Liver (tissue), 9 donors: ENCODE data around the gene GABARAPL1. TPM values are rescaled to one million over a fixed set of nuclear protein-coding genes. Genes with fewer than 3 reads are reported as not detected.

Experiments
- DNase-seq: peaks from one replicate; pipeline ENCODE4 v3.0.0-alpha.2; 2017; ENCODE audit warnings: low spot score
- H3K27ac ChIP-seq, 2 donors: one replicate each; pipeline ENCODE4 v1.7.0; 2013; ENCODE audit warnings: inconsistent platforms in 2 of 2, low read length in 2 of 2, control low read depth in 1 of 2, low read depth in 1 of 2, mild to moderate bottlenecking in 1 of 2
- H3K27me3 ChIP-seq, 4 donors: one replicate each; pipeline versions ENCODE4 v1.6.1 to v1.7.0; 2013; ENCODE audit warnings: low read length in 3 of 4, inconsistent platforms in 1 of 4, mild to moderate bottlenecking in 1 of 4, moderate library complexity in 1 of 4; ENCODE audit not compliant: control insufficient read depth in 4 of 4, insufficient read depth in 4 of 4
- H3K36me3 ChIP-seq, 4 donors: one replicate each; pipeline versions ENCODE4 v1.6.1 to v1.7.0; 2013; ENCODE audit warnings: low read length in 3 of 4, mild to moderate bottlenecking in 3 of 4, low read depth in 1 of 4, moderate library complexity in 1 of 4; ENCODE audit not compliant: control insufficient read depth in 4 of 4, insufficient read depth in 3 of 4
- H3K4me1 ChIP-seq, 4 donors: one replicate each; pipeline versions ENCODE4 v1.6.1 to v1.7.0; 2013; ENCODE audit warnings: low read length in 3 of 4, mild to moderate bottlenecking in 3 of 4, moderate library complexity in 1 of 4; ENCODE audit not compliant: control insufficient read depth in 4 of 4, insufficient read depth in 4 of 4
- H3K4me3 ChIP-seq, 3 donors: one replicate each; pipeline versions ENCODE4 v1.6.1 to v1.7.0; 2013; ENCODE audit warnings: low read length in 3 of 3, control low read depth in 1 of 3, low read depth in 1 of 3, mild to moderate bottlenecking in 1 of 3
- H3K9ac ChIP-seq, 2 donors: one replicate each; pipeline ENCODE4 v1.7.0; 2013; ENCODE audit warnings: low read length in 2 of 2, mild to moderate bottlenecking in 2 of 2, moderate library complexity in 2 of 2, control low read depth in 1 of 2, low read depth in 1 of 2
- H3K9me3 ChIP-seq, 4 donors: one replicate each; pipeline versions ENCODE4 v1.6.1 to v1.7.0; 2013; ENCODE audit warnings: low read length in 3 of 4; ENCODE audit not compliant: control insufficient read depth in 4 of 4
- CTCF ChIP-seq: fragments of 150-350 bp; IDR thresholded peaks from 2 replicates; pipeline ENCODE4 v1.5.1; 2017; ENCODE audit warnings: improper control_type of control experiment, low read depth, low read length; ENCODE audit not compliant: missing input control
- FOXA1 ChIP-seq: IDR thresholded peaks from 2 replicates; pipeline ENCODE4 v1.6.1; 2016; ENCODE audit warnings: antibody characterized with exemption
- FOXA2 ChIP-seq: IDR thresholded peaks from 2 replicates; pipeline ENCODE4 v1.6.1; 2016; ENCODE audit warnings: antibody characterized with exemption
- HNF4A ChIP-seq, 2 donors: conservative IDR thresholded peaks; 2 replicates each; pipeline ENCODE4 v1.6.1; 2016; ENCODE audit warnings: antibody characterized with exemption in 2 of 2, mild to moderate bottlenecking in 2 of 2
- HNF4G ChIP-seq: IDR thresholded peaks from 2 replicates; pipeline ENCODE4 v1.6.1; 2016; ENCODE audit warnings: antibody characterized with exemption
- JUND ChIP-seq, 2 donors: IDR thresholded peaks; 2 replicates each; pipeline ENCODE4 v1.6.1; 2016; ENCODE audit warnings: antibody characterized with exemption in 2 of 2
- MAX ChIP-seq: IDR thresholded peaks from 2 replicates; pipeline ENCODE4 v1.6.1; 2016; ENCODE audit warnings: antibody characterized with exemption
- NR2F2 ChIP-seq: IDR thresholded peaks from 2 replicates; pipeline ENCODE4 v1.6.1; 2016; ENCODE audit warnings: antibody characterized with exemption
- SP1 ChIP-seq: IDR thresholded peaks from 2 replicates; pipeline ENCODE4 v1.6.1; 2018; ENCODE audit warnings: antibody characterized with exemption, mild to moderate bottlenecking
- TAF1 ChIP-seq: conservative IDR thresholded peaks from 2 replicates; pipeline ENCODE4 v1.6.1; 2016; ENCODE audit warnings: antibody characterized with exemption, mild to moderate bottlenecking
- YY1 ChIP-seq: IDR thresholded peaks from 2 replicates; pipeline ENCODE4 v1.6.1; 2016; ENCODE audit warnings: antibody characterized with exemption, mild to moderate bottlenecking
- ZBTB33 ChIP-seq: IDR thresholded peaks from 2 replicates; pipeline ENCODE4 v1.6.1; 2016; ENCODE audit warnings: antibody characterized with exemption
- WGBS: extraction: QIAGEN DNeasy Blood & Tissue Kit; methylation state at CpG from one replicate; pipeline ENCODE4 v1.1.7; 2013; 5-methylcytosine and 5-hydroxymethylcytosine counted together
- polyA plus RNA-seq, 2 donors: library from polyadenylated mRNA; stranded (reverse) in 1 of 2; unstranded in 1 of 2; fragments of 200-250 nt in 1 of 2; fragments of >200 nt in 1 of 2; fragmentation: Nextera tagmentation in 1 of 2; extraction: Ambion mirVana in 1 of 2; gene quantifications; one replicate each; pipeline versions ENCODE4 v1.2.1 to v1.2.3, GENCODE V29; 2013 to 2015
- total RNA-seq, 2 donors: library from RNA; depleted of rRNA; stranded (reverse); fragments of >200 nt; gene quantifications; one replicate each; pipeline ENCODE4 v1.2.3, GENCODE V29; 2014
- TF ChIP-seq, protein P1 (sequence below): IDR thresholded peaks from 2 replicates; pipeline ENCODE4 v1.6.1; 2016; ENCODE audit warnings: antibody characterized with exemption, mild to moderate bottlenecking
- donor health status: healthy.
- donor health status: healthy.
- donor health status: healthy.
- donor health status: healthy.
- donor health status: healthy.

Gene GABARAPL1
- total and polyA plus RNA-seq, 4 donors = 18.0 to 118 (median 53.0) TPM

DNA sequence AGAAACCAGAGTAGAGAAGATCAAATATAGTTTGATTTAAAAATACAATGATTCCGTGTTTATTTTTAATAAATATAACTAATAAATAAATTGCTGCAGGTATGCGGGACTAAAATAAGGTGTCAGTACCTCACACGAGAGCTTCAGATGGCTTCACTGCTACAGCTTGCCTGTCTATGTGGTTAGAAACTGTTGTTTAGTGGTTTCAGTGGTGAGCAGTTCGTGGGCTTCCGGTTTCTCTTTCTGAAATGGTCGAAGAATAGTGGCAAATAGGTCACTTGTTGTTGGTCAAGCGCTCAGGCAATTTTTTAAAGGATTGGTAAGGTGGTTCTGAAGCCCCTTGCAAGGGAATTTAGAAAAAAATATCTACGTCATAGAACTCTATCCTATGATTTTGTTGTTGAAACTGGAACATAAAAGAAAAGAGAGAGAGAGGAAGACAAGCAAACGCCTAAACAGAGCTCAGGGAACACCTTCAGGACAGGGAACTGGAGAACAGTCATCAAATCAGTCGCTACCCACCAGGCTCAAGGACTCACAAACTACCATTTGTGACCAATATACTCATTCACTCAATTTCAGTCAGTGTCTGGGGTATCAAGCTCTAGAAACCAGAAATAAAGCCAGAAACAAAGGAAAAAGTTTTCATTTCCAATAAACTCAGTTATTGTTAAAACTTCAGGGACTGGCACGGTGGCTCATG, 31.3 kb downstream of the GABARAPL1 start:
- Histone ChIP-seq H3K4me1 (peaks cover 0 to 2% (median under 1%) of the 10 kb centered on the region in 4 donors), H3K9me3 (no peaks in the 10 kb centered on the region), H3K27ac (no peak overlapping the region), H3K27me3 (no peaks in the 10 kb centered on the region), H3K36me3 (no peaks in the 10 kb centered on the region), H3K4me3 (no peak overlapping the region), H3K9ac (no peak overlapping the region)
- WGBS = 77% methylated on average over 11 of the region's 11 CpGs
- TF ChIP-seq FOXA1 = no peak
- no peak for TF ChIP-seq ZBTB33
- TF ChIP-seq SP1 = no peak
- TF ChIP-seq YY1 = no peak
- TF ChIP-seq JUND (IDR thresholded peaks at IDR 0.05) = no peak
- no peak for TF ChIP-seq NR2F2
- DNase-seq = no peak

GRCh38 chr12:10247436-10248058, 34.9 kb downstream of the GABARAPL1 start:
- no peak overlapping the region for H3K27ac ChIP-seq
- H3K27me3 ChIP-seq = no peaks in the 10 kb centered on the region
- peaks cover 0 to 2% (median under 1%) of the 10 kb centered on the region in 4 donors for H3K4me1 ChIP-seq
- TF ChIP-seq HNF4A (conservative IDR thresholded peaks at IDR 0.05) (no peak), TAF1 (no peak), HNF4G (no peak), MAX (no peak)
- 70% methylated on average over 5 of the region's 5 CpGs for WGBS
- H3K9me3 ChIP-seq = no peaks in the 10 kb centered on the region
- no peak overlapping the region for H3K9ac ChIP-seq
- no peak overlapping the region for H3K4me3 ChIP-seq
- DNase-seq = no peak
- H3K36me3 ChIP-seq = no peaks in the 10 kb centered on the region

DNA sequence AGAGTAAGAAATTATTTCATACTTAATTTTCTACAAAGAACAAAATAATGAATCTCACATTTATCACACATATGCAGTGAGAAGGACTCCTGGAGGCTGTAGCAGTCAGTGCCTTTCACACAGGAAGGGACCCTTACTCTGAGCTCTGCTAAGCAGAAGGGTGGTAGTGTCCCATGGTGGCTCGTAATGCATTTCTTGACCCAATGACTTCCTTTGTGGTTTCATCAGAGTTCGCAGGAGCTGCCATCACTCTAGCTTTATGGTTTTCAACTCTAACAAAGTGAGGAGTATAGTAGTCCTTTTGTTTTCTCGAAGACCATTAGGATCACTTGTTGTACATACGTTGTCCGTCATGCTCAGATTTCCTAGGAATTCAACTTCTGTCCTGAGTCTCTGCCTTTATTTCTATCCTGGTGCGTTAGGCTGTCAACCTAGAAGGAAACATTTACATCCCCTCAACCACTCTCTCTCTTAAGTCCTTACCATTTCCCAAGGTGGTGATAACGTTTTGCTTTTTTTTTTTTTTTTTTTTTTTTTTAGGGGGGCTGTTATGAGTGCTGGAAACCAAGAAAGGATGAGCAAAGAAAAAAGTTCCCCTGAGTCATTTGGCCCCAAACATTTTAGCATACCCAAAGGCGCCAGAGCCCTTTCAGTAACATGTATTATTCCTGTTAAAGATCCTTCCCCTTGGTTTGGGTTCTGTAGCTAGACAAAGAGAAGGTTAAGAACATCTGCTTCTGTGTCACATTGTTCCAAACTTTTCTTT, 37.2 kb downstream of the GABARAPL1 start:
- WGBS = 62% methylated on average over 8 of the region's 8 CpGs
- TF ChIP-seq FOXA2 (no peak), HNF4A (conservative IDR thresholded peaks at IDR 0.05) (no peak), YY1 (no peak), TAF1 (no peak), ZBTB33 (no peak), CTCF (no peak)
- TF ChIP-seq, protein P1, sequence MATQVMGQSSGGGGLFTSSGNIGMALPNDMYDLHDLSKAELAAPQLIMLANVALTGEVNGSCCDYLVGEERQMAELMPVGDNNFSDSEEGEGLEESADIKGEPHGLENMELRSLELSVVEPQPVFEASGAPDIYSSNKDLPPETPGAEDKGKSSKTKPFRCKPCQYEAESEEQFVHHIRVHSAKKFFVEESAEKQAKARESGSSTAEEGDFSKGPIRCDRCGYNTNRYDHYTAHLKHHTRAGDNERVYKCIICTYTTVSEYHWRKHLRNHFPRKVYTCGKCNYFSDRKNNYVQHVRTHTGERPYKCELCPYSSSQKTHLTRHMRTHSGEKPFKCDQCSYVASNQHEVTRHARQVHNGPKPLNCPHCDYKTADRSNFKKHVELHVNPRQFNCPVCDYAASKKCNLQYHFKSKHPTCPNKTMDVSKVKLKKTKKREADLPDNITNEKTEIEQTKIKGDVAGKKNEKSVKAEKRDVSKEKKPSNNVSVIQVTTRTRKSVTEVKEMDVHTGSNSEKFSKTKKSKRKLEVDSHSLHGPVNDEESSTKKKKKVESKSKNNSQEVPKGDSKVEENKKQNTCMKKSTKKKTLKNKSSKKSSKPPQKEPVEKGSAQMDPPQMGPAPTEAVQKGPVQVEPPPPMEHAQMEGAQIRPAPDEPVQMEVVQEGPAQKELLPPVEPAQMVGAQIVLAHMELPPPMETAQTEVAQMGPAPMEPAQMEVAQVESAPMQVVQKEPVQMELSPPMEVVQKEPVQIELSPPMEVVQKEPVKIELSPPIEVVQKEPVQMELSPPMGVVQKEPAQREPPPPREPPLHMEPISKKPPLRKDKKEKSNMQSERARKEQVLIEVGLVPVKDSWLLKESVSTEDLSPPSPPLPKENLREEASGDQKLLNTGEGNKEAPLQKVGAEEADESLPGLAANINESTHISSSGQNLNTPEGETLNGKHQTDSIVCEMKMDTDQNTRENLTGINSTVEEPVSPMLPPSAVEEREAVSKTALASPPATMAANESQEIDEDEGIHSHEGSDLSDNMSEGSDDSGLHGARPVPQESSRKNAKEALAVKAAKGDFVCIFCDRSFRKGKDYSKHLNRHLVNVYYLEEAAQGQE = no peak

More for the DNA sequence above, 37.2 kb downstream of the GABARAPL1 start:
- no peak overlapping the region for H3K9ac ChIP-seq
- H3K27ac ChIP-seq = no peak overlapping the region
- no peaks in the 10 kb centered on the region for H3K36me3 ChIP-seq
- no peak overlapping the region for H3K4me3 ChIP-seq
- H3K27me3 ChIP-seq = no peaks in the 10 kb centered on the region
- peaks cover 0 to 1% (median 0%) of the 10 kb centered on the region in 4 donors for H3K4me1 ChIP-seq
- no peak for DNase-seq
- H3K9me3 ChIP-seq = peaks cover 0 to 2% (median 0%) of the 10 kb centered on the region in 4 donors
